ENCODE results near the gene KRT76. TPM values are rescaled to one million over a fixed set of nuclear protein-coding genes. Genes with fewer than 3 reads are reported as not detected.

Gene KRT76
- total RNA-seq, 4 donors from 2014 or later, result not detected

GRCh38 chr12:52806821-52807543 is 29.8 kb upstream of the KRT76 start:
- Histone ChIP-seq H3K4me3 (no peak overlapping the region), H3K9me3 (no peaks in the 10 kb centered on the region), H3K27me3 (no peaks in the 10 kb centered on the region), H3K36me3 (no peaks in the 10 kb centered on the region), H3K27ac (no peak overlapping the region), H3K4me1 (no peaks in the 10 kb centered on the region)
- DNase-seq, result no peak
- no peak for TF ChIP-seq POLR2A (IDR thresholded peaks at IDR 0.05)
- TF ChIP-seq CTCF (IDR thresholded peaks at IDR 0.05), result no peak

GRCh38 chr12:52806169-52806811 is 29.1 kb upstream of the KRT76 start:
- no peak for DNase-seq
- Histone ChIP-seq H3K36me3 (no peaks in the 10 kb centered on the region), H3K27me3 (no peaks in the 10 kb centered on the region), H3K4me3 (no peak overlapping the region), H3K27ac (no peak overlapping the region), H3K9me3 (no peaks in the 10 kb centered on the region), H3K4me1 (no peaks in the 10 kb centered on the region)
- TF ChIP-seq POLR2A (IDR thresholded peaks at IDR 0.05) (no peak), CTCF (IDR thresholded peaks at IDR 0.05) (no peak)

GRCh38 chr12:52805739-52806138 is 28.6 kb upstream of the KRT76 start:
- Histone ChIP-seq H3K27me3 (no peaks in the 10 kb centered on the region), H3K27ac (no peak overlapping the region), H3K36me3 (no peaks in the 10 kb centered on the region), H3K9me3 (no peaks in the 10 kb centered on the region), H3K4me3 (no peak overlapping the region), H3K4me1 (no peaks in the 10 kb centered on the region)
- DNase-seq, result no peak
- no peak for TF ChIP-seq CTCF (IDR thresholded peaks at IDR 0.05)
- no peak for TF ChIP-seq POLR2A (IDR thresholded peaks at IDR 0.05)

- H3K4me3 ChIP-seq, result no peak overlapping the region
- DNase-seq, result no peak
- H3K27ac ChIP-seq, result no peak overlapping the region
- no peaks in the 10 kb centered on the region for H3K9me3 ChIP-seq
- H3K27me3 ChIP-seq, result no peaks in the 10 kb centered on the region
- no peaks in the 10 kb centered on the region for H3K36me3 ChIP-seq
- H3K4me1 ChIP-seq, result no peaks in the 10 kb centered on the region
- TF ChIP-seq CTCF (IDR thresholded peaks at IDR 0.05), result no peak
- no peak for TF ChIP-seq POLR2A (IDR thresholded peaks at IDR 0.05)
Observed at GRCh38 chr12:52805000-52805399, 27.9 kb upstream of the KRT76 start.

GRCh38 chr12:52802442-52802841 is 25.3 kb upstream of the KRT76 start:
- H3K4me3 ChIP-seq, result no peak overlapping the region
- no peaks in the 10 kb centered on the region for H3K36me3 ChIP-seq
- no peak for DNase-seq
- no peaks in the 10 kb centered on the region for H3K9me3 ChIP-seq
- TF ChIP-seq CTCF (IDR thresholded peaks at IDR 0.05), result no peak
- TF ChIP-seq POLR2A (IDR thresholded peaks at IDR 0.05), result no peak
- H3K27me3 ChIP-seq, result no peaks in the 10 kb centered on the region
- no peak overlapping the region for H3K27ac ChIP-seq
- no peaks in the 10 kb centered on the region for H3K4me1 ChIP-seq
